GM21423 (cell line): ENCODE data around the gene OPN1SW.

ENCODE experiments used
- ATAC-seq: cut with Tn5 transposase; IDR thresholded peaks from one replicate; pipeline ENCODE4 v1.9.1; 2021; ENCODE audit warnings: mild to moderate bottlenecking, moderate library complexity; ENCODE audit not compliant: unreplicated experiment

The OPN1SW gene

GRCh38 chr7:128763541-128763940 is 12.1 kb downstream of the OPN1SW start:
- ATAC-seq = no peak

- ATAC-seq = no peak
Measured at GRCh38 chr7:128759242-128759641, 16.4 kb downstream of the OPN1SW start.

GRCh38 chr7:128758553-128758952 is 17.0 kb downstream of the OPN1SW start:
- ATAC-seq = no peak

- ATAC-seq = no peak
Measured at GRCh38 chr7:128757203-128757602, 18.4 kb downstream of the OPN1SW start.

GRCh38 chr7:128755819-128756476 is 19.6 kb downstream of the OPN1SW start:
- ATAC-seq = no peak

- ATAC-seq = no peak
Measured at GRCh38 chr7:128755075-128755818, 20.3 kb downstream of the OPN1SW start.

GRCh38 chr7:128752251-128752650 is 23.3 kb downstream of the OPN1SW start:
- ATAC-seq = no peak

- no peak for ATAC-seq
Measured at GRCh38 chr7:128747327-128748079, 28.1 kb downstream of the OPN1SW start.

- ATAC-seq = no peak
Measured at GRCh38 chr7:128745706-128746105, 29.9 kb downstream of the OPN1SW start.

- ATAC-seq = no peak
Measured at GRCh38 chr7:128744366-128744905, 31.2 kb downstream of the OPN1SW start.

- no peak for ATAC-seq
Measured at GRCh38 chr7:128743112-128743772, 32.4 kb downstream of the OPN1SW start.

- no peak for ATAC-seq
Measured at GRCh38 chr7:128742206-128742605, 33.4 kb downstream of the OPN1SW start.

GRCh38 chr7:128741491-128741890 is 34.1 kb downstream of the OPN1SW start:
- ATAC-seq = no peak

- no peak for ATAC-seq
Measured at GRCh38 chr7:128740996-128741395, 34.6 kb downstream of the OPN1SW start.

GRCh38 chr7:128739990-128740682 is 35.5 kb downstream of the OPN1SW start:
- ATAC-seq = no peak

- peak; percentile 98 for ATAC-seq
Measured at GRCh38 chr7:128739048-128739962, 36.3 kb downstream of the OPN1SW start, which contains the start of gene CALU. Gene CALU, plus strand, starts transcription at chr7:128739359. Its CDS starts 9,225 bp downstream, at chr7:128748584.

- ATAC-seq = no peak
Measured at GRCh38 chr7:128738570-128739047, 37.0 kb downstream of the OPN1SW start.

GRCh38 chr7:128737867-128738385 is 37.7 kb downstream of the OPN1SW start:
- ATAC-seq = no peak

- no peak for ATAC-seq
Measured at GRCh38 chr7:128737441-128737840, 38.2 kb downstream of the OPN1SW start.
